Natural killer cell (primary cell): Measurements from ENCODE around the gene ZNF467. TPM values are rescaled to one million over a fixed set of nuclear protein-coding genes. Genes with fewer than 3 reads are reported as not detected.

Experiments
- ATAC-seq, 3 donors: fragments of 150-1000 bp in 2 of 3; fragments of 200-7000 bp in 1 of 3; cut with Tn5 transposase; 1 replicate in 1 of 3; 2 replicates in 2 of 3; pipeline ENCODE4 v1.10.0; 2021; ENCODE audit warnings: mild to moderate bottlenecking in 2 of 3, moderate library complexity in 2 of 3
- DNase-seq, 2 donors: peaks; one replicate each; pipeline versions ENCODE4 v3.0.0 to v3.0.0-alpha.2; 2013 to 2021; ENCODE audit warnings: mixed read lengths in 1 of 2
- H3K27ac ChIP-seq: one replicate; pipeline ENCODE4 v1.5.1; 2013; ENCODE audit warnings: mild to moderate bottlenecking, low read length
- H3K27me3 ChIP-seq: one replicate; pipeline ENCODE4 v1.6.1; 2013; ENCODE audit warnings: low read length; ENCODE audit not compliant: control insufficient read depth, insufficient read depth
- H3K36me3 ChIP-seq: one replicate; pipeline ENCODE4 v1.6.1; 2013; ENCODE audit warnings: low read length; ENCODE audit not compliant: control insufficient read depth, insufficient read depth
- H3K4me1 ChIP-seq: one replicate; pipeline ENCODE4 v1.6.1; 2013; ENCODE audit warnings: low read length; ENCODE audit not compliant: control insufficient read depth, insufficient read depth
- H3K4me3 ChIP-seq: one replicate; pipeline ENCODE4 v1.5.1; 2013; ENCODE audit warnings: low read length
- H3K9me3 ChIP-seq: one replicate; pipeline ENCODE4 v1.6.1; 2013; ENCODE audit warnings: low read length; ENCODE audit not compliant: control insufficient read depth, insufficient read depth
- H3K27ac Mint-ChIP-seq, 2 donors: one replicate each; pipeline ENCODE4 v1.8.0; 2022; ENCODE audit warnings: mild to moderate bottlenecking in 2 of 2, mixed read lengths in 2 of 2, moderate library complexity in 1 of 2
- H3K27me3 Mint-ChIP-seq, 2 donors: one replicate each; pipeline ENCODE4 v1.8.0; 2022; ENCODE audit warnings: low read depth in 2 of 2, mixed read lengths in 2 of 2
- H3K36me3 Mint-ChIP-seq: one replicate; pipeline ENCODE4 v1.8.0; 2022; ENCODE audit warnings: mixed read lengths
- H3K4me1 Mint-ChIP-seq, 2 donors: one replicate each; pipeline ENCODE4 v1.8.0; 2022; ENCODE audit warnings: mixed read lengths in 2 of 2
- H3K4me3 Mint-ChIP-seq: one replicate; pipeline ENCODE4 v1.8.0; 2022; ENCODE audit warnings: mild to moderate bottlenecking, moderate library complexity, mixed read lengths
- H3K9me3 Mint-ChIP-seq, 2 donors: one replicate each; pipeline ENCODE4 v1.8.0; 2022; ENCODE audit warnings: mixed read lengths in 2 of 2
- WGBS: methylation state at CpG from one replicate; pipeline ENCODE4 v1.1.7; 2013; ENCODE audit warnings: missing lambda C conversion rate; ENCODE audit not compliant: insufficient coverage; 5-methylcytosine and 5-hydroxymethylcytosine counted together
- intact Hi-C: fragments of 100-400 bp; cut with micrococcal nuclease; formaldehyde crosslinking; loops from one replicate; pipeline ENCODE4 v1.14.2; 2022
- total RNA-seq, 4 donors: library from RNA; stranded (reverse); fragments of 120-200 nt in 1 of 4; gene quantifications; one replicate each; pipeline versions ENCODE4 v1.2.3 to v1.2.4, GENCODE V29; 2013 to 2022
- TF ChIP-seq, protein P1 (sequence below): fragments of 200-600 bp; IDR thresholded peaks from one replicate; pipeline ENCODE4 v1.8.0; 2022; ENCODE audit warnings: antibody characterized with exemption

The ZNF467 gene
- total RNA-seq, 3 donors from 2014 or later (not counting 1 experiment from before 2014, with no cell fraction given) = 2.8 to 5.4 (median 3.7) TPM

DNA sequence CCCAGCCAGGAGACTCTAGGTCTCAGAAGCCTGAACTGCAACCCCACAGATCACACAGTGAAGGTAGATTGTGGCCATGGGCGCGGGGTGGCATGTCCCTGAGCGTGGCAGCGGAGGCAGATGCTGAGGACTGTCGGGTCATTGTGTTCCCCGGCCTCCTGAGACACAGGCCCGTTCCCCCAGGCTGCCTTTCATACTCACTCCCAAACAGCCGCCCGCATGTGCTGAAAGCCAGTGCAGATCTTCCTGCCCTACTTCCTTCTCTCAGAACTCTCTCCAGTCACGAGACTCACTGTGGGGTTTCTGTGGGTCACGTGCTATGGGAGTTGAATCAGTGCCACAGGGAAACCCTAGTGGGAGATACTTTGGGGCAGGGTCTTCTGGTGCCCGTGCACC is 48.0 kb downstream of the ZNF467 start:
- peaks cover 14% of the 10 kb centered on the region for H3K4me1 ChIP-seq
- H3K27me3 ChIP-seq = no peaks in the 10 kb centered on the region
- Mint-ChIP-seq H3K4me3 (no peak overlapping the region), H3K36me3 (no peaks in the 10 kb centered on the region), H3K9me3 (no peaks in the 10 kb centered on the region), H3K4me1 (peaks cover 13 to 19% of the 10 kb centered on the region in 2 donors), H3K27ac (no peak overlapping the region), H3K27me3 (no peaks in the 10 kb centered on the region)
- DNase-seq (no peak), ATAC-seq (no peak)
- H3K4me3 ChIP-seq = no peak overlapping the region
- TF ChIP-seq, protein P1, sequence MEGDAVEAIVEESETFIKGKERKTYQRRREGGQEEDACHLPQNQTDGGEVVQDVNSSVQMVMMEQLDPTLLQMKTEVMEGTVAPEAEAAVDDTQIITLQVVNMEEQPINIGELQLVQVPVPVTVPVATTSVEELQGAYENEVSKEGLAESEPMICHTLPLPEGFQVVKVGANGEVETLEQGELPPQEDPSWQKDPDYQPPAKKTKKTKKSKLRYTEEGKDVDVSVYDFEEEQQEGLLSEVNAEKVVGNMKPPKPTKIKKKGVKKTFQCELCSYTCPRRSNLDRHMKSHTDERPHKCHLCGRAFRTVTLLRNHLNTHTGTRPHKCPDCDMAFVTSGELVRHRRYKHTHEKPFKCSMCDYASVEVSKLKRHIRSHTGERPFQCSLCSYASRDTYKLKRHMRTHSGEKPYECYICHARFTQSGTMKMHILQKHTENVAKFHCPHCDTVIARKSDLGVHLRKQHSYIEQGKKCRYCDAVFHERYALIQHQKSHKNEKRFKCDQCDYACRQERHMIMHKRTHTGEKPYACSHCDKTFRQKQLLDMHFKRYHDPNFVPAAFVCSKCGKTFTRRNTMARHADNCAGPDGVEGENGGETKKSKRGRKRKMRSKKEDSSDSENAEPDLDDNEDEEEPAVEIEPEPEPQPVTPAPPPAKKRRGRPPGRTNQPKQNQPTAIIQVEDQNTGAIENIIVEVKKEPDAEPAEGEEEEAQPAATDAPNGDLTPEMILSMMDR = no peak
- H3K27ac ChIP-seq = no peak overlapping the region
- intact Hi-C loops = no loop called here
- peaks cover 9% of the 10 kb centered on the region for H3K36me3 ChIP-seq
- 68% methylated on average over 11 of the region's 12 CpGs for WGBS
- no peaks in the 10 kb centered on the region for H3K9me3 ChIP-seq

DNA sequence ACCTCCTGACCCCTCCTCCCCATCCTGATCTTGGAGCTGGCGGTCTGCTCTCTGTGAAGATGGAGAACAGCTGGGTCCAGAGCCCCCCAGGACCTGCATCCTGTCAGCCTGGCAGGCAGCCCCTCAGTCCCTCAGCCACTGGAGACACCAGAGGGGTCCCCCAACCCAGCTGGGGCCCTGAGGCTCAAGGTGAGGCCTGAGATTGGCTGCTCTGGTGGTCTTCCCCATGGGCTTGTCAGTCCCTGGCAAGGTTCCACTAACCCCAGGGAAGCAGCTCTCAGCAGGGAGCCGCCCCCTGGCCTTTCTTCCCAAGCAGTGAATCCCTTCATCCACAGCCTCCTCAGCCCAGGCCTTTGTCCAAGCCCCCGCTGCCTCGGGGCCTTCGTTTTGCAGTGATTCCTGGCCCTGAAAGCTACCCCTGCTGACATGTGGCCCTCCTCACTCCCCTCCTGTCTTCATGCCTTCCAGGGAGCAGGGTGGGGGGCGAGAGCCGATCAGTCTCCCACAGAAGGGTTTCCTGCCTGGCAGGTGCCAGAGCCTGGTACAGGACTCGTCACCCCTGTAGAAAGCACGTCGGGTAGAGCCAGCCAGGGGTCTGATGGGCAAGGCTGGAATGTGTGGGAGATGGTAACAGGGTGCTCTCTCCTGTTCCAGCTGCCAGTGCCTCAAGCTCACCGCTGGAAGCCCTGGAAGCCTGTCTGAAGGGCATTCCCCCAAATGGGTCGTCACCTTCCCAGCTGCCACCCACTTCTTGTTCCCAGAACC is 48.5 kb downstream of the ZNF467 start:
- Histone ChIP-seq H3K9me3 (no peaks in the 10 kb centered on the region), H3K27me3 (no peaks in the 10 kb centered on the region), H3K36me3 (peaks cover 9% of the 10 kb centered on the region), H3K27ac (no peak overlapping the region), H3K4me3 (no peak overlapping the region), H3K4me1 (peaks cover 20% of the 10 kb centered on the region)
- ATAC-seq (no peak), DNase-seq (no peak)
- WGBS = 89% methylated on average over 12 of the region's 12 CpGs
- Mint-ChIP-seq H3K27me3 (no peaks in the 10 kb centered on the region), H3K4me3 (no peak overlapping the region), H3K4me1 (peaks cover 19 to 24% of the 10 kb centered on the region in 2 donors), H3K36me3 (no peaks in the 10 kb centered on the region), H3K9me3 (no peaks in the 10 kb centered on the region), H3K27ac (no peak overlapping the region)
- TF ChIP-seq, protein P1 = no peak
- intact Hi-C loops = no loop called here

DNA sequence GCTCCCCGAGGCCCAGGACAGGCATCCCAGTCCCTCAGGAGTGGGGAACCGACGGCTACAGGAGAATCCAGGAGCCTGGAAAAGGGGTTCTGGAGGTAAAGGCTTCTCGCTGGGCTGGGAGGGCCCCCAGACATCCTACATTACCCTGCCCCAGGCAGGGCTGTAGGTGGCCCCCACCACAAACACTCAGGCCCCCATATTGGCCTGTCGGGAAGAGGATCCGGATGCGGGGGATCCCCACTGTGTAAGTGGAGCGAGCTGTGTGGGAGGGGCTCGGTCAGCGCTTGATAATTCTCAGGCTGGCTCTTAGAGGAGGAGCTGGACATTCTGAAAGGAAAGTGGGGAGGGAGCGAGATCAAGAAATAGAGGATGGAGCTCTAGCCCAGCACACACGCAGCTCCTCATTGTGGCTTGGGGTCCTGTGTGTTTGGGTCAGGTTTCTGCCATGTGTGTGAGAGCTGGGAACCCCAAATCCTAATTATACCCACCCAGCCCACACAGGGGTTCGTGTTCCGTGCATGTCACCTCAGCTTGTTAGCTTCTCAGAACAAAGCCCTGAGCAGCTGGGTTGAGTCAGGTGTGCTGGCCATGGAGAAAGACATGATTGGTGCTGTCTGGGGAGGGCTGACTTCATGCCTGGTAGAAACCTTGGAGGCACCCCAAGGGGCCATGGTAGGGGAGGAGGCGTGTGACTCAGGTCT is 49.4 kb downstream of the ZNF467 start:
- H3K27ac Mint-ChIP-seq = no peak overlapping the region
- H3K27me3 Mint-ChIP-seq = no peaks in the 10 kb centered on the region
- WGBS = 98% methylated on average over 13 of the region's 15 CpGs

More for the DNA sequence above, 49.4 kb downstream of the ZNF467 start:
- Mint-ChIP-seq H3K9me3 (no peaks in the 10 kb centered on the region), H3K4me1 (peaks cover 19 to 30% of the 10 kb centered on the region in 2 donors), H3K4me3 (no peak overlapping the region), H3K36me3 (no peaks in the 10 kb centered on the region)
- TF ChIP-seq, protein P1 = no peak
- Histone ChIP-seq H3K27ac (no peak overlapping the region), H3K36me3 (peaks cover 7% of the 10 kb centered on the region), H3K27me3 (no peaks in the 10 kb centered on the region), H3K4me1 (peaks cover 21% of the 10 kb centered on the region), H3K9me3 (no peaks in the 10 kb centered on the region), H3K4me3 (no peak overlapping the region)
- intact Hi-C loops = no loop called here
- DNase-seq = no peak
- ATAC-seq = no peak
